ENCODE data around the gene THSD4.

- TF ChIP-seq CTCF (conservative IDR thresholded peaks at IDR 0.05 in 1 of 2, IDR thresholded peaks at IDR 0.05 in 1 of 2; ENCODE audit: extremely low read depth in 1 of 2, insufficient read depth in 1 of 2, low read depth in 1 of 2, low read length in 2 of 2) (no peak), EZH2 (IDR thresholded peaks at IDR 0.05; ENCODE audit: borderline replicate concordance, low read length) (no peak)
Measured at GRCh38 chr15:71757741-71758530, 642.7 kb downstream of the THSD4 start.
